ENCODE measurements around the gene CASTOR1.

The CASTOR1 gene

DNA sequence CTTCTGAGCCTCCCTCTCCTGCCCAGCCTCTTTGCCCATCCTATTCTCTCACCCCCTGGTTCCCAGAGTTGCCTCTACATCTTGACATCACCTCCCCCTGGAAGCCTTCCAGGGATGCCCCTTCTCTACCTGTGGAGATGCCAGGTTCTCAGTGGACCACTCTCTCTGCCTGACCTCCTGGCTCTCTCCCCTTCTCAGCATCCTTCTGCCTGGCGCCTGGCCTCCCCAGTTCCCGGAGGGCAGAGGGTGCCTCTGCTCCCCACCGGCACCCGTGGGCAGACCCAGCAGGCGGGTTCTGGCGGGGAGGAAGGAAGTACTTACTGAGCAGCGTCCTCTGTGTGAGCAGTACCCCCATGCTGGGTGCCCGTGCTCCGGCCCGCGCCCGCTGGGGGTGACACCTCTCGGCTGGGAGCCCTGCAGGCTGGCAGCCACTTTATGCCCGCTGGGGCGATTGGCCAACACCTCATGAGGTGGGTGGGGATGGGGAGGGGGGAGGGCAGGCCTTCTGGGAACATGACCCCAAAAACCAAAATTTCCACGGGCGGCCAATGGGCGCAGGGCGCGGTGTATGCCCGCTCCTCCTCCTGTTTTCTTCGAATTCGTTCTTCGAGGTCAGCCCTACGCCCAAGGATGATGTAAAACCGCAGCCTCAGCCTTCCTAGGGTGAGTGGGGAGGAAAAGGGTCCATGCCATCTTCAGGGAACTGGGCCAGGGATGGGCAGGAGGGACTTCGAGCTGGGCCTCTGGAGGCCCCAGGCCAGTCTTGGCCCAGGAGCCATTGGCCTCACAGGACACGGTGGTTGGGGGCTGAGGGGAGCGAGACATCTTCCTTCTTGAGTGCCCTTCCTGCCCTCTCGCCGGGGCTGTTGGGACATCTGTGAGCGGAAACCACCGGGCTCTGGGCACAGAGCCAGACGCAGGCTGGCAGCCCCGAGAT lies 22.6 kb downstream of the CASTOR1 start, which contains the start of gene OSM:
TSS of gene OSM (minus strand) at position 407 of the 937 bp plus-strand sequence. CDS start at position 355, 52 bp downstream.
- DNase-seq (ENCODE audit: low read depth): no peak
- TF ChIP-seq, protein P1, sequence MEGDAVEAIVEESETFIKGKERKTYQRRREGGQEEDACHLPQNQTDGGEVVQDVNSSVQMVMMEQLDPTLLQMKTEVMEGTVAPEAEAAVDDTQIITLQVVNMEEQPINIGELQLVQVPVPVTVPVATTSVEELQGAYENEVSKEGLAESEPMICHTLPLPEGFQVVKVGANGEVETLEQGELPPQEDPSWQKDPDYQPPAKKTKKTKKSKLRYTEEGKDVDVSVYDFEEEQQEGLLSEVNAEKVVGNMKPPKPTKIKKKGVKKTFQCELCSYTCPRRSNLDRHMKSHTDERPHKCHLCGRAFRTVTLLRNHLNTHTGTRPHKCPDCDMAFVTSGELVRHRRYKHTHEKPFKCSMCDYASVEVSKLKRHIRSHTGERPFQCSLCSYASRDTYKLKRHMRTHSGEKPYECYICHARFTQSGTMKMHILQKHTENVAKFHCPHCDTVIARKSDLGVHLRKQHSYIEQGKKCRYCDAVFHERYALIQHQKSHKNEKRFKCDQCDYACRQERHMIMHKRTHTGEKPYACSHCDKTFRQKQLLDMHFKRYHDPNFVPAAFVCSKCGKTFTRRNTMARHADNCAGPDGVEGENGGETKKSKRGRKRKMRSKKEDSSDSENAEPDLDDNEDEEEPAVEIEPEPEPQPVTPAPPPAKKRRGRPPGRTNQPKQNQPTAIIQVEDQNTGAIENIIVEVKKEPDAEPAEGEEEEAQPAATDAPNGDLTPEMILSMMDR (IDR thresholded peaks at IDR 0.05; ENCODE audit: control insufficient read depth, insufficient read depth, low read depth, low read length, missing control alignments): no peak
- H3K4me3 ChIP-seq (ENCODE audit: control insufficient read depth, low read depth, low read length): no peak within 1 kb of the TSS

DNA sequence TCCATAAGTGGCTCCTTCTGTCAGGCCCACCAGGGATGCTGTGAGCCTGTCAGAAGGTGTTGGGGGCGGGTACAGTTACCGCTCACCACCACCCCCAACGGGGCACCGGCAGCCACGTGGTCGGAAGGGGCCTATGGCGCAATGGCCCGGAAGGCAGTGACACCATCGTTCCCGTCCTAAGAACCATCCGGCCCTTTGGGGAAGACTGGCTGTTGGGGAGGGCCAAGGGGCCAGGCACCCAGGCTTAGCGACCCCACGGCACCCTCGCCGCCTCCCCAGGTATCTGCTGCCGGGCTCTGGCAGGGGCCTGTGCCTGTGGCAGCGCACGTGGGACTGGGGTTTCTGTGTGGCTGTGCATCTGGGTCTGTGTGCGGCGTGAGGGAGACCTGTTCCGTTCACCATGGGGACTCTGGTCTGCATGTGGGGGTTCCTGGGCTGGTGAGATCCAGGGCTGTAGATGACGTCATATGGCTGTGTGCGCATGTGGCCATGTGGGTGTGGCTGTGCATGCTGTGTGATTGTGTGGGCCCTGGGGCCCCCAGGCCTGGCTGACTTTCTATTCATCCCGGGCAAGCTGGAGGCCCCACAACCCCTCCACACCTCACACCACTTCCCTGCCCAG lies 23.4 kb downstream of the CASTOR1 start:
- H3K4me3 ChIP-seq (ENCODE audit: control insufficient read depth, low read depth, low read length): no peak overlapping the region
- no peak for DNase-seq (ENCODE audit: low read depth)
- TF ChIP-seq, protein P1 (IDR thresholded peaks at IDR 0.05; ENCODE audit: control insufficient read depth, insufficient read depth, low read depth, low read length, missing control alignments): no peak

DNA sequence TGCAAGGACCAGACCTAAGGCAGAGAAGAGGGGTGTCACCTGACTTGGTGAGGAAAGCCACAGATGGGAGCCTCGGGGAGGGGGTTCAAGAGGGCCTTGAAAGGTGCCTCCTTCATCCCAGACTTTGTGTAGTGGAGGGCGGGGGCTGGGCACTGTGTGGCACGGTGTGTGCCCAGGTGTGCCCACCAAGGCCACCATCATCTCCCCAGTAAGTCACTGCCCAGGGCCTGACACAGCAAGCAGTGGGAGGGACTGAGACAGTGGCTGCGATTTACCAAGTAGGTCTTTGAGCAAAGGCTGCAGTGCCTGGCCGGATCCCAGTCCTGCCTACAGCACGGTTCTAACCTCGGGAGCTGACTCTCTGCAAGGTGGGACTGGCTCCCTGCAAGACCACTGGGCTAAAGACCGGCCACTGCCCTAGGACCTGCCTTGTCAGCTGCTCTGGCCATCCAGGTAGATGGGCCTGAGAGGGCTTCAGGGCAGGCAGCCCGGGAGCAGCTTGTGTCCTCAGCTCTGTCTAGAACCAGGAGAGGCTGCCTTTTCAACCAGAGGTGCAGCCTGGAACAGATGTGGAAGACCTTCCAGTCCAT lies 24.1 kb downstream of the CASTOR1 start:
- DNase-seq (ENCODE audit: low read depth): no peak
- TF ChIP-seq, protein P1 (IDR thresholded peaks at IDR 0.05; ENCODE audit: control insufficient read depth, insufficient read depth, low read depth, low read length, missing control alignments): no peak
- no peak overlapping the region for H3K4me3 ChIP-seq (ENCODE audit: control insufficient read depth, low read depth, low read length)

DNA sequence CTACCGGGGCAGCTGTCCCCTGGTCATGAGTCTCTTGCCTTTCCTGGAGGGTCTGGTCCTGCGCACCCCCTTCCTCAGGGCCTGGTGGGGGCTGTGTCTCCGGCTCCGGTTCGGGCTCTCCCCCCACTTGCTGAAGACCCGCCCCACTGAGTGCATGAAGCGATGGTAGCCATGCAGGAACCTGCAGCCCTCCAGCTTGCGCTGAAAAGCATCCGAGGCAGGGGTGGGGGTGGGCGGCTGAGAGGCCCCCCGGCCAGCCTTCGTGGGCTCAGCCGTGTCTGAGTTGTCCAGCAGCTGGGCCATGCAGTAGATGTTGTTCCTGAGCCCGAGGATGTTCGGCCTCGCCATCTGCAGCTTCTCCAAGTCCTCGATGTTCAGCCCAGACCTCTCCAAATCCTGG lies 25.4 kb downstream of the CASTOR1 start:
- no peak overlapping the region for H3K4me3 ChIP-seq (ENCODE audit: control insufficient read depth, low read depth, low read length)
- TF ChIP-seq, protein P1 (IDR thresholded peaks at IDR 0.05; ENCODE audit: control insufficient read depth, insufficient read depth, low read depth, low read length, missing control alignments): no peak
- no peak for DNase-seq (ENCODE audit: low read depth)

DNA sequence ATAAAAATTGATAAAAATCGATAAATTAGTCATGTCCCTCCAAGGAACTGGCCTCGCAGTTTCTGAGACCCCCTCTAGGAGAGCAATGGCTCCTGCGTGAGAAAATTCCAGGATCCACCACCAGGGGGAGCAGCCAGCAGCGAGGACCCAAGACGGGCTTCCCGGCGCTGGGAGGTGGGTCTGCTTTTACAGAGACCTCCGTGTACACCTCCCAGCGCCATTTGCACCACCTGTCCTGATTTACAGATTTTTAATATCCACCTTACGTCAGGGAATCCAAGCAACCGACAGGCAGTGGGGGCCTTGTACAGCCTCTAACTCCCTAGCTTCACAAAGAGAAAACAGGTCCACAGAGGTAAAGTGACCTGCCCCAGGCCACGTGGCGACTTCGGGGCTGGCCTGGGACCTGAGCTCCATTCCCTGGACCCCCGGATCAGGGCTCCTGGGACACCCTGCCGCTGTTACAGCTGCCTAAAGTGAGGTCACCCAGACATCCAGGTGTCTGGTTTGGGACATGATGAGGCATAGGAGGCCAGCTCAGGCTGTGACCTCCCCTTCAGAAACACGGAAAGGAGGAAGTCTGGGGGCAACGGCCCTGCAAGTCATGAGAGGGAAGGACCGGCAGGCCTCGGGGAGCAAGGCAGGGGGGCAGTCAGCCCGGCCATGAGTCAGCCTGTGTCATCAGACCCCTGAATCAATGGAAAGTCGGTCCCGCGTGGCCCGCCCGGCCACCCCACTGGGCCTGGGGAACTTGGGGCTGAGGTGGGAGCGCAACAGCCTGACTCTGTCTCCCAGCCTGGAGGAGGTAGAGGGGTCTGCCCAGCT lies 26.2 kb downstream of the CASTOR1 start:
- TF ChIP-seq, protein P1 (IDR thresholded peaks at IDR 0.05; ENCODE audit: control insufficient read depth, insufficient read depth, low read depth, low read length, missing control alignments): peak; percentile 92
- peak overlapping the region; percentile 17 for H3K4me3 ChIP-seq (ENCODE audit: control insufficient read depth, low read depth, low read length)
- no peak for DNase-seq (ENCODE audit: low read depth)

DNA sequence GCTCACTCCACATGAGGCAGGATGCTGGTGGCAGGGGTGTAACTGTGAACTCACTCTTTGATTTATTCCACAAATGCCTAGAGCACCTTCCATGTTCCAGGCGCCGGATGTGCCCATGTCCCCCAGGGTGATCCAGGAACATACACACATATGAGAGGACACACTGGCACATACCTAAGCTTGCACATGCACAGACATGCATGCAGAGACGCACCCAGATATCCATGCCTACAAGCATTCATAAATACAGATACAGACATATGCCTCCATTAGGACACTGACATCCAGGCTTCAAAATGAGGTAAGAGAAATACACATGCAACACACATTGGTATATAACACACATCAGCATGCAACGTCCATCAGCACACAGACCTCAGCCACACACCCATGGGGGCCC lies 27.2 kb downstream of the CASTOR1 start:
- DNase-seq (ENCODE audit: low read depth): no peak
- H3K4me3 ChIP-seq (ENCODE audit: control insufficient read depth, low read depth, low read length): no peak overlapping the region
- TF ChIP-seq, protein P1 (IDR thresholded peaks at IDR 0.05; ENCODE audit: control insufficient read depth, insufficient read depth, low read depth, low read length, missing control alignments): no peak
